GM18867 (cell line): ENCODE data around the gene TFF2.

Experiments
- ATAC-seq: cut with Tn5 transposase; IDR thresholded peaks from one replicate; pipeline ENCODE4 v1.9.1; 2021; ENCODE audit warnings: mild to moderate bottlenecking, moderate library complexity; ENCODE audit not compliant: unreplicated experiment

TFF2 gene, protein sequence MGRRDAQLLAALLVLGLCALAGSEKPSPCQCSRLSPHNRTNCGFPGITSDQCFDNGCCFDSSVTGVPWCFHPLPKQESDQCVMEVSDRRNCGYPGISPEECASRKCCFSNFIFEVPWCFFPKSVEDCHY

DNA sequence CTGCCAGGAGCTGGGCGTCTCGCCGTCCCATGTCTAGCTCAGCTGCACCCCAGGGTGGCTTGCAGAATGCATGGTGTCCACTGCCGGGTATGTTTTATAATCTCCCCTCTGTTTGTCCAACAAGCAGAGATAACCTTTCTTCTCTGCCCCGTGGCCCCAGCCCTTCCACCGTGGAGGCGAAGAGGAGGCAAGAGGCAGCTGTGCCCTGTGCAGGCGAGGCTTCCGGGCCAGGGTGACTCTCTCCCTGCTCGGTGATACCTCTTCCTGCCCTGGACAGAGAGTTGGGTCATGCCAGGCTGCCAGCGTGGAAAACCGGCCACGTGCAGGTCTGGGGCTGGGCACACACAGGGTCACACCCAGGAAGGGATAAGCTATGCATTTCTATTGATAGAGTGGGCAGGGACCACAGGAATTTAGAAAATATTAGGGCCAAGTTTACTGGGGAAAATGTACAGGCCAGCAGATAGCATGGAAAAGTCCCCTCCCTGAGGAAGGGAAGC lies at the start of gene TFF2:
Gene TFF2, minus strand, starts transcription at position 68 of the 500 bp plus-strand sequence. Its CDS starts 37 bp downstream, at position 31.
- ATAC-seq, result no peak

DNA sequence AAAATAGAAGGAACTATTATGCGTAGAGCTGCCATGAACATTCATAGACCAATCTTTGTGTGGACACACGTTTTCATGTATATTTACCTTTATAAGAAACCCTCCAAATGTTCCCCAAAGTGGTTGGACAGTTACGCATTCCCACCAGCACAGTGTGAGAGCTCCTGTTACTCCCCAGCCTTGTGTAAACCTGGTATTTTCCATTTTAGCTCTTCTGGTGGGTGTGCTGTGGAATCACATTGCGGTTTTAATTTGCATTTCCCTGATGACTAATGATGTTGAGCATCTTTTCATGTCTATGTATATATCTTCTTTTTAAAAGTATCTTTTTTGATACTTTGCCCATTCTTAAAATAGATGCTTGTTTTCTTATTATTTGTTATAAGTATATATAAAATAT lies 49.7 kb upstream of the TFF2 start:
- no peak for ATAC-seq

DNA sequence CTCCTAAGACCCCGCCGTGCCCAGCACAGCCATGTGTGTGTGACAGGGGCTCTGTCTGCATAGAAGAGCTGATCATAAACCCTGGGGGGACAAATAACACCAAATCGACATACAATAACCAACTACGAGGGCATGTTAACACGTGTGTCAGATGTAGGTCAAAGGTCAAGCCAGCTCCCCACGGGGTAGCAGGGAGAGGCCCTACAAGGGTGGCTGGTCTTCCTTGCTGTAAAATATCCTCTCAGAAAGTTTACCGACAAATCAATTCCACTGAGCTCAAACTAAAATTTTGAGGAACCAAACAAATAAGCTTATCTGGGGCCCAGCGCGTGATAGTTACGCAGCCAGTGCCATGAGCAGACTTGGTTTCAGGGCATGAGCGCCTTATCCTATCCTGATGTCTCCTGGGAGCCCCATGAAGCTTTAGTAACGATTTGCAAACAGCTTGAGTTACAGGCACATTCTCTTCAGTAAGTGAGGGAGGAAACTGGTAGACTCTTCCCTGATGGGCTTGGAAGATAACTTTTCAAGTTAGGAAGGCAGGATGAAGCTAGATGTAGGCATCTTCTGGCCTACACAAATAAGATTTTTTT lies 47.7 kb upstream of the TFF2 start:
- no peak for ATAC-seq

DNA sequence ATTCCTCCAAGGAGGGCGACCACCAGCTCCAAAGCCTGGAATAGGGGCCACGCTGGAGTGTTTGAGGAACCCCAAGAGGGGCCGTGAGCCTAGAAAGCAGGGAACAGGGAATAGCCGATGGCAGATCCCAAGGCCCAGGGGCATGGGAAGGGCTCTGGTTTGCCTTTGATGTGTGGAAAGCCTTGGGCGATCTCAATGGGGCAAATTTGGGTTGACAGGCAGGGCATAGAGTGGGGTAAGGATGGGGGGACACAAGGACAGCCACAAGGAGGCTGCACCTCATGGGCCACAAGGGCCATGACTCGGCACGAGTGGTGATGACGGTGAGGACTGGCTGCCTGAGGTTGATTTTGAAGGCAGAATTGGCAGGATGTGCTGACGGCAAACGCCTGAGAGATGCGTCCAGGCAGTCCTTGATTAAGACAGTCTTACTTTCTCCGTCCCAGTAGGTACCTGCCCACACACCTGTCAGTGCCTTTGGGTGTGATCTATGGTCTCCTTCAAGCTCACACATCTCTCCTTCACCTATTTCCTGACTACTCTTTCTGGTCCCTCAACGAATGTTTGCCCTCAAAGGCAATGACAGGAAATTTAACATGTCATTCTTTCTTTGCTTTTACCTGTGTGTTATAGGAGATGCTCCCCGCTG lies 47.1 kb upstream of the TFF2 start:
- ATAC-seq, result no peak

DNA sequence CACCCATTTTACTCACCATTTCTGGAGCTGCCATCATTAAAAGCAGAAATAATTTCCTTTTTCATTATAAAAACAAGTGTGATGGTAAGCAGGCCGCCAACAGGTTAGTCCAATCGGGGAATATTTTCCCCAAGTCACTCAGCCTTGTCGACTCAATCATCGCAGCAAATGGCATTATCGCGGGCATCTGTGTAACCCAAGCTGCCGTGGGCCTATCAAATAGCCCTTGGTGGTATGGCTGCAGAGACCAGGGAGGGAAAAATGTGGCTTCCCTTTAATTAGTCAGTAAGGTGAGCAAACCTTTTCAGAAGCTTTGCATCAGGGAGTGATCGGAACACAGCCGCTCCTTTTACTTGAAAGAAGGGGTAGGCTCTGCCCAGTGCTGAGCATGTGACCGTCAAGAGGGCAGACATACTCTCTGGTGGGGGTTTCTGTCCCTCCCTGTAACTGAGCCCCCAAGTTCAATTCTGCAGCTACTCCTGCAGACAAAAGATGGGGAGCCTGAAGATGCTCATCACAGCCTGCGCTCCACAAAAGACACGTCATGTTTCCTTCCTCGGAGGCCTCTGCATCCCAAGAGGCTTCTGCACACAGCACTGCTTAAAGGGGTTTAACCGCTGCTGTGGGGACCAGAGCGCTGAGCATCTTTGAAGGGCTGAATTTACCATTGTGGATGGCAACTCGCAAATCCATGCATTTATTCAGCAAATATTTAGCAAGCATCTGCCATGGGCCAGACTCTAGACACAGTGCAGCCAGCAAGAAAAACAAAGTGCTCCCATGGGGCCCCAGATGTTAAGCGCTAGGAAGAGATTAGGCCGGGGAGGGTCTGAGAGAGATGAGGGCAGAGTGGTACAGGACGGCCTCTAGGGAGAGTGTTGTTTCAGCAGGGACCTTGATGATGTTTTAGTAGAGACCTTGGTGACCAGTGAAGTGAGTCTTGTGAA lies 46.3 kb upstream of the TFF2 start:
- no peak for ATAC-seq

DNA sequence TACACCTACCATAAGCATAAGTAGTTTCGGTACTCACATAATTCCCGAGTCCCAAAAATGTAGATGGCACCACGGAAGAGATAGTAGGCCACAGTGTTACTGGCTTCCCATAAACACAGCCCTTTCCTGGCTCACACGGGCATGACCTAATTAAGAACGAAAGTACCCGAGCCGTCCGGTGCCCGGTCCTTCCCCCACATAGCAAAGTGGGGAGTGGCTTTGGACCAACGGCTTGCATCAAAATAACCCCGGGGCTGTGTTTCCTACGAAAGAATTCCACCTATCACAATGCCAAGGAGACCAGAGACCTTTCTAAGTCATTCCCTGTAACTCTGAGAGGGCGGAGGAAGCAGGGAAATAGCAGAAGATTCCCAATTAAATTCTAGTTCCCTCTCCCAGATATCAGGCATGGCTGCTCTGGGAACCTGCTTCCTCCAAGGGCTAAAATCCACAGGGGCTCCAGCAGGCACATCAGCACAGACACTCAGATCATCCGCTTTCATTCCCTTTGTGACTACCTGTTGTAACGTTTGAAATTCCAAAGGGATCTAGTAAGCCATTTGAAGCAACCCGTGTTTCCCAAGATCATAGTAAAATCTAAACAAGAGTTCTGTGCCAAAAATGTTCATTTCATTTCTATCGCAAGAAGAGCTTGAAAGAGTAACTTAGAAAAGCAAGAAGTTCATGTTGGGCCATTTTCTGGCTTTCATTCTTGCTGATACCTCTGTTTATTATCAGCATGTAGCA lies 45.3 kb upstream of the TFF2 start, which contains the start of gene TMPRSS3:
Gene TMPRSS3, minus strand, starts transcription at position 148 of the 747 bp plus-strand sequence. CDS start 635 bp downstream, outside the sequence.
- no peak for ATAC-seq

DNA sequence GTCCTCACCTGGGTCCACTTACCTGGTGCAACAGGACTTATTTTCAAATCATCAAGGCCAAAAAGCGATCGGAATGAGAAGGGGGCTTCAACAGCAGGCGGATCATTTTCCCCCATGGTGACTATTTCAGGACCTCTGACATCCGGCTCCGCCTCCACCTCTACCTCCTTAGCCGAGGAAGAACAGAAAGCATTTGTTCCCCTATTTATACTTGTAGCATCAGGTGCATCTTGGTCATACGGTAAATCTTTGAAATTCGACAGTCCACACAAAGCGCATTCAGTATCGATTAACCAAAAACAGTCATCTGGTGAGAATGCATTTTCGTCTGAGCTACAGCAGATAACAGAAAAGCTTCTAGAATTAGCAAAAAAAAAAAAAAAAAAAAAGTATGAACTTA lies 44.5 kb upstream of the TFF2 start:
- no peak for ATAC-seq

DNA sequence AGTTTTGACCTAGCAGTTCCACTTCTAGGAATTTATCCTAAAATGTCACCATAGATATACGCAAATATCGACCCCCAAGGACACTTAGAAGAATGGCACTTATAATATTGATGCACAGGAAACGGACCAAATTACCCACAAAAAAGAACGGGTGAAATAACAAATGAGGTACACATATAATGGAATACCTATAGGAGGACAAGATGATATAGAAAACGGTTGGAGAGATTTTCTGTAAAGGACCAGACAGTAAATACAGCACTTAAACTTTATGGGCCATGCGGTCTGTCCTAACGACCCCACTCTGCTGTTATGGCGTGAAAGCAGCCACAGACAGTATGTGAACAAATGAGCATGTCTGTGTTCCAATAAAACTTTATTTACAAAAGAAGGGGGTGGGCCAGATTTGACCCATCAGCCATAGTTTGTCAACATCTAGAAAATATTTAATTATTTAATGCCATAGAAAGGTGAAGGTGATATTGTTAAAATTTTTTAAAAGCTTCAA lies 42.7 kb upstream of the TFF2 start:
- no peak for ATAC-seq

DNA sequence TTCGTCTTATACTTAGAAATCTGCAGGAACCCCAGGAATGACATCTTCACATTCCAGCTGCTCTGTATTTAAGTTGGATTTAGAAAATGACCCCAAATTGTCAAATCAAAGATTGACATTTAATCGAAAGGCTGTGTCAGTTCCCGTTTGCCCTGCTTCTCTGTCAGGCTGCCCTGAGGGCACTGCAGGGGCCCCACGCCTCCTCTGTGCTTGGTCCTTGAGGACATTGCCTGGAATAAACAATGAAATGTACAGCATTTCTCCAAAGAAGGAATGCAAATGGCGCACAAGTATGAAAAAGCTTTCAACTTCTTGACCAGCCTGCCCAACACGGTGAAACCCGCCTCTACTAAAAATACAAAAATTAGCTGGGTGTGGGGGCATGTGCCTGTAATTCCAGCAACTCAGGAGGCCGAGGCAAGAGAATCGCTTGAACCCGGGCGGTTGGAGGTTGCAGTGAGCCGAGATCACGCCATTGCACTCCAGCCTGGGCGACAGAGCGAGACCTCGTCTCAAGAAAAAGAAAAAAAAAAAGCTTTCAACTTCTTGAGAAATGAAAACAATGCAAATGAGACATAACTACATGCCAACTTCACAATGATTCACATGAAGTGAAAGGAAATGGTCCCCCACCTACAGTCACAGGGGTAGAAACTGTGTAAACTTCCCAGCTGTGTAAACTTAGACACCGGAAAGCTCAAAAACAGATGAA lies 42.1 kb upstream of the TFF2 start:
- ATAC-seq, result peak; percentile 75

DNA sequence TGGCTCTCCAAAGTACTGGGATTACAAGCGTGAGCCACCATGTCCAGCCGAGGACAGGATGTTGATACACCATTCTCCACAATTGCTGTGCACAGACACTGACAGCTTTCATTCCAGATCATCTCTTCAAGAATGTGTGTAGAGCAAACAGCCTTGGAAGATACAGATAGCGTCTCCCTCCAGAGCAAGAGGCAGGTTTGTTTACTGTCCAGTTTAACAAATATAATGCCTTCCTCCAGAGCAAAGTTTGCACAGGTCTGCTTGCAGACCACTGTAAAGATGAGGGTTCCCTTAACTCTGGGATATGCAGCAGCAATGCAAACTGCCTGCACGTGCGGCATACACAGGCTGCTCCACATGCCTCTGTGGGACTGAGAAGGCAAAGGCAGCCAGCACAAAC lies 40.5 kb upstream of the TFF2 start:
- ATAC-seq, result no peak

DNA sequence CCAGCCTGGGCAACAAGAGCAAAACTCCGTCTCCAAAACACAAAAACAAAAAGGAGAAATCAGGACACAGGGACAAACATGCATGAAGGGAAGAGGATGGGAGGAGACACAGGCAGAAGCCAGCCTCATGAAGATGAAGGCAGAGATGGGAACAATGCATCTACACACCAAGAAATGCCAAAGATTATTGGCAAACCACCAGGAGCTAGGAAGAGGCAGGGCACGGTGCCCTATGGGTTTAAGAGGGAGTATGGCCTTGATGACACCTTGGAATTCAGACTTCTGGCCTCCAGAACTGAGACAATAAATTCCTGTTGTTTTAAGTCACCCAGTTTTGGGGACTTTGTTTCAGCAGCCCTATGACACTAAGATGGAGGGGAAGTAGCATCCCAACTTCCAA lies 39.9 kb upstream of the TFF2 start:
- ATAC-seq, result no peak

DNA sequence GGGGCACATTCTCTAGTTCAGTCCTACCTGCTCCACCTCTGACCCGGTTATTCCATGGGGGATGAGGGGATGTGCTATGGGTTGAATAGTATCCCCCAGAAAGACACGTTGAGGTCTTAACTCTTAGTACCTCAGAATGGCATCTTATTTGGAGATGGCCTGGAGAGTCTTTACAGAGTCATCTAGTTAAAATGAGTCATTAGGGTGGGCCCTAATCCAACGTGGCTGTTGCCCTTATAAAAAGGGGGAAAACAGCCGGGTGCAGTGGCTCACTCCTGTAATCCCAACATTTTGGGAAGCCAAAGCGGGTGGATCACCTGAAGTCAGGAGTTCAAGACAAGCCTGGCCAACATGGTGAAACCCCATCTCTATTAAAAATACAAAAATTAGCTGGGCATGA lies 39.4 kb upstream of the TFF2 start:
- ATAC-seq, result no peak

DNA sequence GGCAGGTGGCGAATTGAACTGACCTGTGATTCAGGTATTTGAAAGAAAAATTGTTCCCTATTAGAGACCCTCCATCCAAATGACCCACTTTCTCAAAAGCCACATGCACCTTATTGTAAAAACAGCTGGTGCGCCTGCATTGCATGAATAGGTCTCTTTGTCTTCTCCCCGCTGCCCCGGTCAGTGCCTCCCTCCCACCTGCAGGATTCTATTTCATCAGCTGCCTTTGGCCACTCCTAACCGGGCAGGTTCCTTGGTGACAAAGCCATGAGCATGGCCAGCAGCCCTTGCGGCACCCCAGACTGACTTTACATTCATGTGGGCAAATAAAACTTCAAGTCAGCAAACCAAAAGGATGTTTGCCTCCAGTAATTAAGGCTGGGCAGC lies 38.6 kb upstream of the TFF2 start:
- ATAC-seq, result no peak

DNA sequence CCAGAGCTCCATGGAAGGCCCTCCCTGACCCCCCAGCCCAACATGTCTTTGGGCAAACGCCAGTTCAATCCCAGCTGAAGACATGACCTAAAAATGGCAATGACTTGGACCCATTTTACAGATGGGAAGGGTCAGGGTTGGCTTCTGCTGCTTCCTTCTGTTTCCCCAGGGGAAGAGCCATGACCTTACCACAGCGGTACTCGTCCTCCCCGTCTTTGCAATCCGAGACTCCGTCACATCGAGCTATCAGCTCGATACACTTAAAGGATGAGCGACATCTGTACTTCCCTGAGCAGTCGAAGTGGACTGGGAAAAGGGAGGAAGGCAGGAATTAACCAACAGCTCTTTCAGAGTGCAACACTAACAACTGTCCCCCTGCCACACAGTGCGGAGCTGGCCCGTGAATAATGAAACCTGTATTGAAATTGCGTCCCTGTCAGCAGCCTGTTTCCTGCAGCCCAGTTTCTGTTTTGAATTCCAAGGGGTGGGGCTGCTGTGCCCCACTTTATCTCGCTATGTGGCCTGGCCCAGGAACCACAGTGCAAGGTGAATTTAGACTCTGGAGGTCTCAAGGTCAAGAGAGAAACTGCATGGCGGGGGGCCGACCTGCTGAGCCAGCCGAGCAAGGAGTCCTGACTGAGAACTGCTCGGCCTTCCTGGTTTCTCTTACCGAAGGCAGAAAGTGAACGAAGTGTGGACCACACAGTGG lies 38.1 kb upstream of the TFF2 start:
- ATAC-seq, result no peak

DNA sequence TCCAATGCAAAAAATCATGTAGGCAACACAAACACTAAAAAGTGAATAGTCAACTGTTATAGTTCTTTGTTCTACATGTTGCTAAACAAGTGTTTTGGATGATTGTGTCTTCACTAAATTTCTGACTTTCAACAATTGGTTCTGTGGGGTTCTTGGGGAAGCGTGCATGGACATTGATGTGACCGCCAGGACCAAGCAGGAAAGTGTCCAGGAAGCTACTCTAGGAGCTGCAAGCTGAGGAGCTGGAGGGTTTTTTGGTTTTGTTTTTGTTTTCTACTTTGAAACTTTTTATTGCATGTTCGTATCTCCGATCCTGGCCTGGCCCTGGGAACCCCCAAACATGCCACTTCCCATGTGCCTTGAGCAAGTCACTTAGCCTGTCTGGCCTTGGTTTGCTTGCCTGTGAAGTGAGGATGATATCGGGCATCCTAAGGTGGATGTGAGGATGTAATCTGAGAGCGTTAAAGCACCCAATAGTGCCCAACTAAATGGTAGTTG lies 37.1 kb upstream of the TFF2 start:
- no peak for ATAC-seq

DNA sequence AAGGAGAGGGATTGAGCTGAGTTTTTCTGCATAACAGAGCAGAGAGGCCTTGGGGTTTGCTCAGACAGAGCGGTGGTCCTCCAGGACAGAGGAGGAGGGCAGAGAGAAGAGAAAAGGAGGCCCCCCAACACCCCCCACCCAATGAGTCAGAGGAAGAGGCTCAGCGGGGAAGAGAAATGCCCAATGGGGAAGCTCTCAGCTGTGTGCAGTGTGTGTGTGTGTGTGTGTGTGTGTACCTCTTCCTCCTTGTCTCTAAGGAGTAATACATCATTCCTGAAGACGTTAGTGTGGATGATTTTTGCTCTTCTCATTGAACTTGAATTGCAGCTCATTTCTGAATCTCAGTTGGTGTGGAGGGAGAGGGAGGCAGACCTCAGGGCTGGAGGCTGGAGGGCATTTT lies 36.4 kb upstream of the TFF2 start:
- no peak for ATAC-seq

DNA sequence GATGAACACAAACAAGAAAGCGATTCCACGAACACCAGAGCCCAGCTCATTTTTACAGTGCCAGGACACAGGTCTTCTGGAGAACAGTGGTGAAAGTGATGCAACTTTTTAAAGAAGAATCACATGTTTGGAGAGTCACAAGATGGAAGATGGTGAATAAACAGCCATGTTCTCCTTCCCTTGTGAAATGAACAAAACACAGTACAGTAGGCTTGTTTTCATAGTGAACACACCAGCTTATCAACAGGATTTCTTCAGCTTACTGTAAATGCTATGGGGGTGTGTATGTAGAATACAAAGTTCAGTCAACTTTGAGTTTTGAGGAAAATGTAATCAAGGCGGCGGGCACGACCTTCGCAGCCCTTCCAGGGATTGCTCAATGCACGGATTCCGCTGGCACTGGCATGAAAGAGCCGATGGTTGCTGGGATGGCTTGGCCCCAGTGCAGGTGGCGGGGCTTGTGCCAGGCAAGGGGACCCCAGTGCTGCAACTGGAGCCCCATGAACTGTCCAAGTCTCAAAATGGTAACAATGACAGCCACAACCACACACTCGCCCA lies 35.3 kb upstream of the TFF2 start:
- ATAC-seq, result no peak

DNA sequence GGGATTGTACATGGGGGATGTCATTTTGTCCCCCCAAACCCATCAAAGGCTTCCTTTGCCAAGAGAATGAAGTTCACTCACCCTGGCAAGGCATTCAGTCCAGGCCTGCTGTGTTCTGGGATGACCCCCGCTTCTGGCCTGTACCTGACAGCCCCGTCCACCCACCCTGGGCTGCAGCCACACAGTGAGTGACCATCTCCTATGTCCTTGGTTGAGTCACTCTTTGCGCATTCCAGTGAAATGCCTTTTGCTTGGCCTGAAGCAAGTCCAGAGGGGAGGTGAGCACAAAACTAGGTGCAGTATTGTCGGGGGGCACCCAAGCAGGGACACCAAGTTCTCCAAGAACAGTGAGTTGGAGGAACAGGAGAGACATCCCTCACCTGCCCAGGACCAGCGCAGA lies 34.8 kb upstream of the TFF2 start:
- no peak for ATAC-seq

DNA sequence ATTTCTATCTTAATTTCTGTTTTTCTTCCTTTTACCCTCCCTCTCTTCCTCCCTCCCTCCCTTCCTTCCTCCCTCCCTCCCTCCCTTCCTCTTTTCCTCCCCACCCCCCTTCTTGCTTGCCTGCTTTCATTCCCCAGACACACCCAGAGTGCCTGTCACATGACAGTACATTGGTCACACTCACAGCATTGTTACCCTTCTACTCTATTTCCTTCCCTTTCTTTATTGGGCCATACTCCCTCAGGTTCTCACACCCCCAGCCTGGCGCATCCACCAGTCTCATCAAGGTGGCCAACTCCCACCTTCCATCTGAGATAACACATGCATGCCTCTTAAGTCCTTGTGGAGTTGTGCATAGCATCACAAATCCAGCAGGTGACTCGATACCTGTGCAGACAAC lies 34.2 kb upstream of the TFF2 start:
- no peak for ATAC-seq
